NCI-H2196 treated with DMSO at 0.1 percent for 48 hours (cell line): ENCODE results near the gene SH3PXD2A.
"Not testable (repeated sequence)": the region's sequence is repeated elsewhere in the genome, so short reads cannot be mapped to it uniquely, and the experiment has no call there.

ENCODE experiments used
- DNase-seq: peaks from one replicate; lab custom pipeline; 2025; ENCODE audit not compliant: unreplicated experiment; lab: John Stamatoyannopoulos, UW

SH3PXD2A gene

DNA sequence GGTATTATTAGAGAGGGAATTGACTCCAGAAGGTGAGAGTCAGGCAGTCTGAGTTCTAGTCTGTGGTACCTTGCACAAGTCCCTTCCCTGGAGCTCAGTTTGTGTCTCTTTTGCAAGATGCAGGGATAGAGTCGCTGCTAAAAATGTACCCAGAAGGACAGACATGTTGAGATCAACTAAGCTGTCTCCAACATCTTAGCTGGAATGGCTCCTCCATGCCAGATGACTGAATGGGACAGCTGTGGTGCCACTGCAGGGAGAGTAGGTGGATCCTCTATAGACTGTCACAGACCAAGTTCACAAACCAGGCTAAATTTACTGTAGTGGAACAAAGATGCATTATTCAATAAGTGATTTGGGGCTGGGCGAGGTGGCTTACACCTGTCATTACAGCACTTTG lies 241.8 kb downstream of the SH3PXD2A start:
- DNase-seq, result no peak

DNA sequence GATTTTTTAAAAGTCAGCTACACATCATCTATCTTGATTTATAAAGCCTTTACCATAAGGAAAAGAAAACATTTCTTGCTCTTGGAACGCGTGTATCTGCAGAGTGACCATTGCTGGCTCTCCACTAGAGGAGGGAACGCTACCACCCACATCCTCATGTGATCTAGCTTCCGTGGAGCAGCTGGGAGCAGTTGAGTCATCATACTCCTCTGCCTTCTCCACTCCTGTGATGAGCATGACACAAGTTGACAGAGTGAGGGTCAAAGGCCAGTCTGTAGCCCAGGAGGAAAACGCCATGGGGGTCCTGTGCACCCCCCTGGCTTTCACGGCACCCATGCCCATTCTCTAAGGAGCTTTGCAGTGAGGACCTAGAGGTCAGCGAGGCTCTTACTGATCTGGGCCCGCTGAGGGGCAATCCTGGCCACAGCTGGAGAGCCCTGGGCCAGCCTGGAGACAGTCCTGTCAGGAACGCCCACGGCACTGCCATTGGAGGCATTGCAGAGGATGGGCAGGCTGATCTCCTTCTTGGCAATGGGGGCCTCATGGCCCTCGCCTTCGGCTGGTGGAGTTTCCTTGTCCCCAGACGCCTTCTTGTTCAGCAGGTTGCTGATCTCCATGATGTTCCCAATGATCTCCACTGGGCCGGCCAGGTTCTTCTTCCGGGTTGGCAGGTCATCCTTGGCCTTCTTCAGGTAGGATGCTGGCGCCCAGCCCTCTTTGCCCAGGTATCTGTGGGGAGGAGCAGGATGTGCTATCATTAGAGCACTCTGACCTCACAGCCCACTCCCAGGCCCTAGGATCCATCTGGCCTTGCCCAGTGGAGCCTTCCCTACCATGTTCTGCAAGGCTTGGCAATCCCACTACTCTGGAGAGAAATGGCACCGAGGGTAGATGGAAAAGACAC lies 242.7 kb downstream of the SH3PXD2A start:
- DNase-seq, result no peak

DNA sequence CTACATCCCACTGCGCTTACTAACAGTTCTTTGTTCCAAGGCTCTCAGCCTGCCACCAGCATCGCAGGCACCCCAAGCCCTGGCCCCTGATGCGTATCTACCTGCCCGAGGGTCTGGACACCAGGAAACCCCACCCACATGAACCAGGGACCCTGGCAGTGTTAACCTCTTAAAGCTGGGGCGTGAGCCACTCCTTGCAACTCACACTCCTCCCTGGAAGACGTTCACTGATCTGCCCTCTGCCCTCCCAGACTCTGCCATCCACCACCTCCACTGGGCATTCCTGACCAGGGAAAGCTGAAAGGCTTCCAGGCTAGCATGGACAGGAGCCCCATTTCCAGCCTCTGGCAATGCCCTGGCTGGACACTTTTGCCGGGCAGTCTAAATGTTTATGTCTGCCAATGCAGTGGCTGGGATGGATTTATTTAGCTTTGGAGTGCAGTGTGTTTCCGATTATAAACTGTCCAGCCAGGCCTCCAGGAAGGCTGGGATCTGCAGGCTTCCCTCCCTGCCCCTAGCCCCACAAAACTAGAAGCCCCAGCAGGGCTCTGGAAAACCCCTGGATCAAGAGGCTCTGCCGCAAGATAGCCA lies 244.4 kb downstream of the SH3PXD2A start:
- DNase-seq, result no peak

DNA sequence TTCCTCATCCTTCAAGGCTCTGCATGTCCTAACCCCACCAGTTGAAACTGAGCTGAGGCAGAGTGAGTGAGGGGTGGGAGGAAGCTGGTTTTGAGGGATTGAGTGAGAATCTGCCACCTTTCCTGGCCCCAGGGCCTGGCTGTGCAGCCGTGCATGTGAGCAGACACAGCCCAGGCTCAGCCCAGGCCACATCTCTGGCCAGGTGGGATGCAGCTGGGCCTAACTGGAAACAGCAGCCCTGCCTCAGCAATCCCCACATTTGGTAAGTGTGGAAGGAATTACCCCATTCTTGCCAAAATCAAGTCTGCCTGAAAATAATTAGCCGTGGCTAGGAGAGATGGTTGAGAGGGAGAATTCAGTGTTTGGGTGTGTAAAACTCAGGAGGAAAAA lies 245.3 kb downstream of the SH3PXD2A start:
- no peak for DNase-seq

DNA sequence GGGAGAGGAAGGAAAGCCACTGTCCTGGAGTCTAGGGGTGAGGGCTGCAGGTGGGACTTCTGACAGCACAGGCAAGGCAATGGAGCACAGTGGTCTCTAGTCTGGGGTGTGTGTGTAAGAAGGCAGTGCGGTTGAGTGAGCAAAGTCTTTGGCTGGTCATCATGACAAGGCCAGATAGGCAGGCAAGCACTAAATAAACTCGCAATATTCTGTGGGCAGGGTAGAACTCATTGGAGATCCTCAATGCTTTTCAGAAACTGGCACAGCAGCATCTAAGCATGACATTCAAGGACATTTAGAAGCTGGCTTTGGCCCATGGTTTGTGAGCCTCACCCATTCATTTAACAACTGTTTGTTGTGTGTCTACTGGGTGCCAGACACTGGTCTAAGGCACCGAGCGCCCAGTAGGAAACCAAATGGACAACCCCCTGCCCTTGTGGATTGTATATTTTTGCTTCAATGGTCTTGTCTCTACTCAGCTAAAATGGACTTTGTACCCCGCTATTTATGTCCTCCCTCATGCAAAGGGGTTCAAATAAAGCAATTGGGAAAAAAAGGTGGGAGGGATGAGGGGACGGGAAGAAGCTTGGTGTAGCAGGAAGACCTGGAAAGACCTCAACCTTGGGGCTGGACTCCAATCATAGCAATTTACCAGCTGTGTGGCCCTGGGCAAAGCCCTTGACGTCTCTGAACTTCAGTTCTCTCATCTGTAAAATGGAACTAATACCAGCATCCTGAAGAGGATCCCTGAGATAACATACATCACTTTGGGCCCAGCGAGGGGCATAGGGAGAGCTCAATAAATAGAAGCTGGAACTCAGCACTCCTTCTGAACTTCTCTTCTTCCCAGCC lies 245.9 kb downstream of the SH3PXD2A start:
- no peak for DNase-seq

DNA sequence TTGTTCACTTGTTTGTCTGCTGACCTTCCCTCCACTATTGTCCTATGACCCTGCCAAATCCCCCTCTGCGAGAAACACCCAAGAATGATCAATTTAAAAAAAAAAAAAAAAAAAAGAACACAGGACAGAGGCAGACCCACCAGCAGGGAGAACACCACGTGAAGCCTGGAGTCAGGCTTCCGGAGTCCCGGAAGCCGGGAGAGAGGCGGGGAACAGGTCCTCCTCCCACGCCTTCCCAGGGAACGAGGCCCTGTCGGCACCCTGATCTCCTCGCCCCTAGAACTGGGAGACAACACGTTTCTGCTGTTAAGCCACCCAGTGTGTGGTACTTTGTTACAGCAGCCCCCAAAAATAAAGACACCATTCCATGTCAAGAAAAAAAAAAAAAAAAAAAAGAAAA lies 247.3 kb downstream of the SH3PXD2A start:
- DNase-seq, result not testable (repeated sequence)

DNA sequence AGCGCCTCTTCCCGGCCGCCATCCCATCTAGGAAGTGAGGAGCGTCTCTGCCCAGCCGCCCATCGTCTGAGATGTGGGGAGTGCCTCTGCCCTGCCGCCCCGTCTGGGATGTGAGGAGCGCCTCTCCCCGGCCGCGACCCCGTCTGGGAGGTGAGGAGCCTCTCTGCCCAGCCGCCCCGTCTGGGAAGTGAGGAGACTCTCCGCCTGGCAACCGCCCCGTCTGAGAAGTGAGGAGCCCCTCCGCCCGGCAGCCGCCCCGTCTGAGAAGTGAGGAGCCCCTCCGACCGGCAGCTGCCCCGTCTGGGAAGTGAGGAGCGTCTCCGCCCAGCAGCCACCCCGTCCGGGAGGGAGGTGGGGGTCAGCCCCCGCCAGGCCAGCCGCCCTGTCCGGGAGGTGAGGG lies 248.3 kb downstream of the SH3PXD2A start:
- not testable (repeated sequence) for DNase-seq

DNA sequence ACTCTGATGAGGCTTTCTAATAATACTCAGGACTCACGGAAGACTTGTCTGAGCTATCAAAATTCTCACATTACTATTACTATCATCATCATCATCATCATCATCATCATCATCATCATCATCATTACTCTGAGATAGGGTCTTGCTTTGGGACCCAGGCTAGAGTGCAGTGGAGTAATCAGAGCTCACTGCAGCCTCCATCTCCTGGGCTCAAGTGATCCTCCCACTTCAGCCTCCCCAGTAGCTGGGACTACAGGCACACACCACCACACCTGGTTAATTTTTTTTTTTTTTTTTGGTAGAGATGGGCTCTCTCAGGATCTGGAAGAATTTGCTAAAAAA lies 249.3 kb downstream of the SH3PXD2A start:
- DNase-seq, result not testable (repeated sequence)

DNA sequence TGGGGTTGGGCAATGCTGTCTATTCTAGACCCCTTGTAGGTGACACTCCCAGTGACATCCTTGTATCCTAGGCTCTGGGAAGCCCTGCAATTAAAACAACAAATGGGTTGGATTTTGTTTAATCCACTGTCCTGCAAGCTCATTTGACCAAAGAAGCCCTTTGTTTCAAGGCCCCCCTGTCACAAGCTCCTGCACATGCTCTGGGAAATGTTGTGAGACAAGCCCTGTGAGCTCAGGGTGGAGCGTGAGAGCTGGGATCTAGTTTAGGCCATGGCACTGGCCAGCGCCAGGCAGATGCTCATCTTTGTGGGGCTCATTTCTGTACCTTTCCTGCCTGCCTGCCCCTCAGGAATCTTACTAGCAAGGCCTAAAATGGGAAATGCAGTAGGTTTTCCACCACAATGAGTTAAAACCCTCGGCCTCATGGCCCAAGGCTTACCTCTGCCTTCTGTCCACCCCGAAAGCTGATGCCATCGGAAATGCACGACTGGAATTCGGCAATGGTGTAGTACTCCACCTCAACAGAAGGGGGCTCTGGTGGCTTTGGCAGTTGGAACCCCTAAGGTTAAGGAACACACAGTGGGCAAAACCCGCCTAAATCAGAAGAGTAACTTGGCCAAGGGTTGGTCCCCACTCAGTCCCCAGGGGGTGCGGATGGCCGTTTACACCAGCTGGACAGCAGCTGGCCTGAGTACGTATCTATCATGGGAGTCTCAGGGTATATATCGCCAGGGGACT lies 249.8 kb downstream of the SH3PXD2A start:
- no peak for DNase-seq

DNA sequence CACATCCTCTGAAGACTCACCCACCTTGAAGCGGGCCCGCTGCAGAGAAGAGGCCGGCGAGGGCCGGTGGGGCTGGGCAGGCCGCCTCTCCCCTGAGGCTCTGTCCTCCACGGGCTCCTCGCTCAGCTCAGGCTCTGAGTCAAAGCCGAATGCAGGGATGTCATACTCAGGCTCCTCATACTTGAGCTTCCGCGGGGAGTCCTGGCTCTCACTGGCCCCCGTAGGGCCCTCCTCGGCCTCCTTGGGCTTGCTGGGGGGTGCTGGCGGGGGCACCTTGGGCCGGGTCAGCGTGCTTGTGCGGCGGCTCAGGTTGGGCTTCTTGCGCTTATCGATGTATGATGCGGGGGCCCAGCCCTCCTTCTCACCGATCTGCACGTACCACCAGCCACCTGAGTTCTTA lies 252.0 kb downstream of the SH3PXD2A start:
- DNase-seq, result no peak

DNA sequence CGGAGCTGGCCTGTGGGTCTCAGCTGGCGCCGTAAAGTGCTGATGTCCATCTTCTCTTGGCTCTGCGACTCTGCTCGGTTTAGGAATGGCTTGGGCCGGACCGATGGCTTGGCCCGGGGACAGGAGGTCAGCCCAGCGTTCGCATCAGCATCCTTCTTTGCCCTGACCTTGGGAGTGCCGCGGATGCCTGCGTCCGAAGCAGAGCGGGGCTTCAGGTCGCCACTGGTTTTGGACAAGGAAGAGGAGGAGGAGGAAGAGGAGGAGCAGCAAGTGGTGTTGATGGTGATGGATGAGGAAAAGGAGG lies 252.6 kb downstream of the SH3PXD2A start:
- no peak for DNase-seq

DNA sequence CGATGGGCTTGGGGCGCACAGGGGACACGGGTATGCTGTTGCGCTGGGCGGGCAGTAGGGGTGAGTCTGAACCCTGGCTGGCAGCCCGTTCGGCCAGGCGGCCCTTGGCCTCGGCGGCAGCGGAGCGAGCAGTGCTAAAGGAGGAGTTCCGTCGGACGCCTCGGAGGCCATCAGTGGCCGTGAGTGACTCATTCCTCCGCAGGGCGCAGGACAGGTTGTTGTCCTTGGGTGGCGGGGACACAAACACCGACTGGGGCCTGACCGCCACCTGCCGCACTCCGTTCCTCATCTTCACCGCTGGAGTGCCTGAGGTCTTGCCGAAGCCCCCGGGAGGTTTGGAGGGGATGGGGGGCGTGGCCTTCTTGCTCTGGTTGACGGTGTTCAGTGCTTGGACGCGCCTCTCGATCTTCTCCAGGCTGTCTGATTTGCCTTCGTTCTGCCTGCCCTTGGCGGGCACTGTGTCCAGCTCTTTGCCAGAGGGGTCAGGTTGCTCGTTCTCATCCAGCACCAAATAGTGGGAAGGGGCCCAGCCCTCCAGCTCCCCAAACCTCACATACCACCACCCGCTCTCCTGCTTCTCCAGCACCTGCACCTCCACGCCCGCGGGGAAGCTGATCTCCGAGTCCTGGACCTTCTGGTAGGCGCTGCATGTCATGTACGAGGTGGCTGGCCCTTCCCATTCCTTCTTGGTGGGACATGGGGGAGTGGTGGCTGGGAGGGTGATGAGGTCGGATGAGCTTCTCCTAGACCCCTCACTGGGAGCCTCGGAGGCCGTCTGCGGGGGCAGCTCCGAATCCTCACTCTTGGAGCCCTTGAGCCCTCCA lies 253.1 kb downstream of the SH3PXD2A start:
- no peak for DNase-seq

DNA sequence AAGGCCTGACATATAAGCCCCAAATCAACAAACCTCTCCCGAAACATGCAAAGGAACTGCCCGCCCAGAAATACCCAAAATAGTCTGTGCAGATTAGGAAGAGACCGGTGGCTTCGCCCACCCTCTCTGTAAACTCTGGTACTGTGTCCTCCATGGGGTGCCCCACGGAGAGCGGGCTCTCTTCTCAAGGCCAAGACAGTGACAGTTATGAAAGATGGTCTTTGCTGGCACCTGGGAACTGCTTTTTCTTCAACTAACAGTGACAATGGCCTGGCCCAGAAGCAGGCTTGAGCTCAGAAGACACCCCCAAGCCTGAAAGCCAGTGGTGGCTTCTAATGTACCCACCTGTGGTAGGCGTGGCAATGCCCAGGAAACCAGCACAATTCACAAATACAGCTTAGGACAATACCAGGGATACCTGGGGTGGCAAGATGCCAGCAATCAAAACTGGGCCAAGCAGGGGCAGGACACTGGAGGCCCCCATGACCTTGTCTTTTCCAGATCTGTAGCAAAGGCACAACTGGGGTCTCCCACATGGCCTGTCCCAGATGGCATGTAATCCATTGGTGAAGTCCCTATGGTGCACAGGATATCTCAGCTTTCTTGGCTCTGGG lies 254.3 kb downstream of the SH3PXD2A start:
- DNase-seq, result no peak

DNA sequence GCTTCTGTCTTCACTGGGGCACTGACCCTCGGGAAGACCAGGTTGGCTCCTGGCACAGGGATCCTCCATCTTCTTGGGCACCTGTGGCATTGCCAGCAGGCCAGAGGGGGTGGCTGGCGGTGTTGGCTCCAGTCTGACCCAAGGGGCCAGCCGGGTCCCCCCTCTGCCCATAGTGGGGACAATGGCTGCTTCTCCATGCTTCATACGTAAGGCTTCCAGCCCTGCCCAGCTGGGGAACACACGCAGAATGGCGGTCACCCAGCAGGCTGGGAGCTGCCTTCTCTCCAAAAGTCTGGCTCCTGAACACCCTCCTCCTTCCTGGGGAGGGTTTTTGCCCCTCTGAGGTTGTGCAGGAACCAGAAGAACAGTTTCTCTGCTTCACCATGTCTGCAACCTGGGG lies 255.1 kb downstream of the SH3PXD2A start:
- DNase-seq, result no peak

DNA sequence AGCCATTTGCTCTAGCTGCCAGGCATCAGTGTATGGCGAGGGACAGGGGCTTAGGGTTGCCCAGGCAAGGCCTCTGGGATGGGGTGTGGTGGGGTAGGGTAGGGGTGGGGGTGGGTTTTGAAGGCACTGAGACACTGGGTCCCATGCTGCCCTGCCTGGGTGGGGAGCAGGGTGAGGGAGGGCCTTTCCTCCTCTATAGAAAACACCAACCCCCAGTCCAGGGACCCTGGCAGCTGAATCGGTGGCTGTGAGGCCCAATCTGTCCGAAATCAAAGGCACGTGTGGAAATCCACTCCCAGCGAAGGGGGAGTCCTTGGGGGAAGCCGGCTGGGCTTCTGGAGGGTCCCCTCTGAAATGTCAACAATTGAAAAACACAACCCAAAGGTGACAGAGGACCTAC lies 255.5 kb downstream of the SH3PXD2A start:
- DNase-seq, result no peak

DNA sequence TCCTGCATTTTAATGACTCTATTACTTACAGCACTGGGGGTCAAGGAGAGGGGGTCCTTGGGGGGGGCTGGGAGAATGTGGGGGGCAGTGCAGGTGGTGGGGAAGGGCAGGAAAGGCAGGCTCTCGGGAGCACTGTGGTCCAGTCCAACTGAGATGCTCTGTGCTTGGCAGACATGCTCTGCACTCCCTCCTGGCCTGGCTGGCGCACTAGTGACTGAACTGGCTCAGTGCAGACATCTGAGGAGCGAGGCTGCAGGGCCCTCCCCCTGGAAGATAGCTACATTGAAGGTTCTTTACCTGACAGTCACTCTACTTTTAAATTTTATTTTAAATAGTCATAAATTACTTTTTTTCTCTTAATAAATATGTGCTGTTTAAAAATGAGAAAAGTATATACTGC lies 256.2 kb downstream of the SH3PXD2A start:
- DNase-seq, result no peak

DNA sequence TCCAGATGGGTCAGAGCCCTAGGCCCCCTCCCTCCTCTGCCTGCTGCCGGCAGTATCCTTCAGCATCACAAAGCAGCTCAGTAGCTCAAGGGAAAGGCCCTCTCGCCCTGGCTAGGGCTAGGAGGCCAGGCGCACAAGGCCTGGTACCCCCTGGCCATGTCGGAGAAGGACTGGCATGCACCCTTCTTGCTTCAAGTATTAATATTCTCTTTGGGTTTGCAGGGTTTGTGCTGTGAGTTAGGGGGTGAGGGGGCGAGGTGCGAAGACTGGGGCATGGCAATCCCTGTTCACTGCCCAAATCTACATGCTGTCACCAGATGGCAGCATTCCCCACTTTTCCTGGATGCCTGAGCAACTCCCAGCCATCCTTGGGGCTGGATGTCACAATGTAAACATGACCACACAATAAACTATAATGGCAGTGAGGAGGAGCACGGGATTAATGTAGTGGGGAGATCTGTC lies 256.7 kb downstream of the SH3PXD2A start:
- no peak for DNase-seq

DNA sequence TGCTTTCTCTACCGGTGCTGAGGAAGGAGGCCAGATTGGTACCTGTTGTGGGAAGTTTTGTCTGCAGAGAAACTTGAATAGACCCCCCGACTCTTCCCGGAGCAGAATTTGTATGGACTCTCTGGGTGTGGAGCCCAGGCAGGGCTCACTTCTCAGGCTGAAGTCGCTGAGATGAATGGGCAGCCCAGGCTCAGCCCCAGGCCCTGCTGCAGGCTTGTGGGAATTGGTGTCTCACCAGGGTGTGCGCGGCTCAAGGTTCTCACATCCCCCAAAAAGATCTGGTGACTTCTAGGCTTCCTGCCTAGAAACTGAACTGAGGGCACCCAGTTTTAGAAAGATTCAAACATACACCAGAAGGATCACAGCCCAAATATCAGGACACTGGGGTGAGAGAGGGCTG lies 258.4 kb downstream of the SH3PXD2A start:
- DNase-seq, result no peak

DNA sequence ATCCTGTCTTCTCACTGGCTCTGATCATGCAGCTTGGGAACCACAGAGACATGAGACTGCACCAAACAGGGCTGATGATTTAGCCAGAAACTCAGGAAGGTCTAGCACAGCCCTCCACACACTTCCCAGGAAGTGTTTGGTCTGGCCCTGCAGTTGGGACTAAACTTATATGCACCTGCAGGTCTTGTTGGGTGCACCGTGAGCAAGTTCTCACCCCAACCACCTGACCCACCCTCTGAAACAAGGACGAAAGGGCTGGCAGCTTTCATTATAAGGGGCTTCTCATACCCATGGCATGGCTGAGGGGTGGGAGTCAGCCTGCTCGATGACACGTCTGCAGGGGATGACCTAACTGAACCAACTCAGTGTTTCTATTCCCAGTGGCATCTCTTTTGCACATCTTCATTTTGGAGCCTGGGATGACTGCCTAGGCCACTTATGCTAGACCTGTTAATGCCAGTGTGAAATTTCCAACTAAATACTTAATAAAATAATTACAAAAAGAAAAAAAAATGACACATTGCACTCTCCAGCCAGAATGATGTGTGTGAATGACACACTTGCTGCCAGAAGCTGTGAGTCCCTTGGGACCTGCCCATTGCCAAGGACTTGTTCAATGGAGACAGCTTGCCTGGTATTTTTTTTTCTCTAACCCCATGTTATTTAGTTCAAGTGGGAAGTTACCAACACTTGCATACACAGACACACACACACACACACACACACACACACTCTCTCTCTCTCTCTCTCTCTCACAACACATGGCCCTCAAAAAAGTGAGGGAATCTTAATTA lies 259.2 kb downstream of the SH3PXD2A start:
- no peak for DNase-seq
